GM12892 (cell line): ENCODE measurements around the gene DAPK2.

ENCODE experiments used
- DNase-seq: peaks from one replicate; pipeline ENCODE4 v3.0.0; 2011; ENCODE audit not compliant: insufficient read length
- FAIRE-seq: peaks from 2 replicates; lab custom pipeline; 2011; peaks lifted over from hg19 to GRCh38; lab: Jason Lieb, UNC
- POLR2A ChIP-seq: IDR thresholded peaks from 2 replicates; pipeline ENCODE4 v1.6.1; 2011; ENCODE audit warnings: low read depth, low read length, control low read depth
- POLR2AphosphoS5 ChIP-seq: IDR thresholded peaks from 2 replicates; pipeline ENCODE4 v1.6.1; 2011; ENCODE audit warnings: low read depth, low read length, control low read depth
- TAF1 ChIP-seq: IDR thresholded peaks from 2 replicates; pipeline ENCODE4 v1.6.1; 2011; ENCODE audit warnings: low read depth, mild to moderate bottlenecking, control low read depth, low read length, borderline replicate concordance

The DAPK2 gene

GRCh38 chr15:64051407-64052259 lies 5.3 kb upstream of the DAPK2 start:
- no peak for DNase-seq
- no peak for FAIRE-seq
- TF ChIP-seq POLR2AphosphoS5: no peak
- no peak for TF ChIP-seq TAF1
- TF ChIP-seq POLR2A: no peak

GRCh38 chr15:64051093-64051402 lies 4.8 kb upstream of the DAPK2 start:
- TF ChIP-seq POLR2A (no peak), POLR2AphosphoS5 (no peak), TAF1 (no peak)
- FAIRE-seq: no peak
- DNase-seq: no peak

GRCh38 chr15:64050281-64051092 lies 4.2 kb upstream of the DAPK2 start:
- no peak for FAIRE-seq
- DNase-seq: no peak

GRCh38 chr15:64048781-64049460 lies 2.6 kb upstream of the DAPK2 start:
- DNase-seq (no peak), FAIRE-seq (no peak)
- TF ChIP-seq POLR2AphosphoS5: no peak
- no peak for TF ChIP-seq TAF1
- TF ChIP-seq POLR2A: no peak

More at GRCh38 chr15:64050281-64051092, 4.2 kb upstream of the DAPK2 start:
- TF ChIP-seq POLR2A: no peak
- no peak for TF ChIP-seq TAF1
- TF ChIP-seq POLR2AphosphoS5: no peak

GRCh38 chr15:64045774-64046420 lies 388 bp downstream of the DAPK2 start:
- TF ChIP-seq TAF1: no peak
- no peak for TF ChIP-seq POLR2AphosphoS5
- TF ChIP-seq POLR2A: no peak
- no peak for DNase-seq
- peak; percentile 50 for FAIRE-seq

GRCh38 chr15:64045101-64045435 lies 1.2 kb downstream of the DAPK2 start:
- FAIRE-seq (no peak), DNase-seq (no peak)
- TF ChIP-seq POLR2A: no peak
- no peak for TF ChIP-seq TAF1
- no peak for TF ChIP-seq POLR2AphosphoS5

- DNase-seq (no peak), FAIRE-seq (peak; percentile 95)
- TF ChIP-seq POLR2AphosphoS5: no peak
- no peak for TF ChIP-seq POLR2A
- no peak for TF ChIP-seq TAF1
Observed at GRCh38 chr15:64044300-64045100, 1.8 kb downstream of the DAPK2 start.

GRCh38 chr15:64038878-64039610 lies 7.2 kb downstream of the DAPK2 start:
- DNase-seq (no peak), FAIRE-seq (no peak)
- TF ChIP-seq POLR2A (no peak), TAF1 (no peak), POLR2AphosphoS5 (no peak)

- no peak for FAIRE-seq
- TF ChIP-seq POLR2AphosphoS5 (no peak), TAF1 (no peak), POLR2A (no peak)
- no peak for DNase-seq
Observed at GRCh38 chr15:64037966-64038365, 8.3 kb downstream of the DAPK2 start.

- no peak for TF ChIP-seq POLR2AphosphoS5
- no peak for TF ChIP-seq POLR2A
- TF ChIP-seq TAF1: no peak
- no peak for FAIRE-seq
Observed at GRCh38 chr15:64037116-64037515, 9.2 kb downstream of the DAPK2 start.

More at GRCh38 chr15:64037116-64037515, 9.2 kb downstream of the DAPK2 start:
- DNase-seq: no peak
